MM.1S (cell line): ENCODE results near the gene CCR2.
A peak's percentile ranks its signal among the peaks of the same experiment; 100 is the strongest.

Experiments used
- DNase-seq: peaks from one replicate; pipeline ENCODE4 v3.0.0-alpha.2; 2015
- H2AFZ ChIP-seq: fragments of 300-600 bp; sonication (generic); 2 replicates; pipeline ENCODE4 v1.6.0; 2016; ENCODE audit warnings: antibody characterized with exemption, low read length
- H3F3A ChIP-seq: fragments of 300-600 bp; sonication (generic); 2 replicates; pipeline ENCODE4 v1.6.1; 2016; ENCODE audit warnings: mild to moderate bottlenecking, antibody characterized with exemption, low read length, moderate library complexity, mixed read lengths; ENCODE audit not compliant: insufficient read depth
- H3K27ac ChIP-seq: fragments of 300-600 bp; sonication (generic); 2 replicates; pipeline ENCODE4 v1.5.1; 2016; ENCODE audit warnings: mild to moderate bottlenecking, low read length
- H3K27me3 ChIP-seq: fragments of 300-600 bp; sonication (generic); replicated peaks from 2 replicates; pipeline ENCODE4 v1.6.0; 2016; ENCODE audit warnings: low read length; ENCODE audit not compliant: insufficient read depth
- H3K36me3 ChIP-seq: fragments of 300-600 bp; sonication (generic); replicated peaks from 2 replicates; pipeline ENCODE4 v1.6.1; 2016; ENCODE audit warnings: mild to moderate bottlenecking, low read length, mixed read lengths; ENCODE audit not compliant: insufficient read depth
- H3K4me1 ChIP-seq: fragments of 300-600 bp; sonication (generic); 2 replicates; pipeline ENCODE4 v1.6.1; 2016; ENCODE audit warnings: low read length, mixed read lengths
- H3K4me2 ChIP-seq: fragments of 300-600 bp; sonication (generic); 2 replicates; pipeline ENCODE4 v1.6.0; 2016; ENCODE audit warnings: low read depth, low read length
- H3K4me3 ChIP-seq: fragments of 300-600 bp; sonication (generic); 2 replicates; pipeline ENCODE4 v1.5.1; 2016; ENCODE audit warnings: low read length, mixed read lengths
- H3K79me2 ChIP-seq: fragments of 300-600 bp; sonication (generic); 2 replicates; pipeline ENCODE4 v1.6.1; 2016; ENCODE audit warnings: mixed run types, low read length, mixed read lengths
- H3K9ac ChIP-seq: fragments of 300-600 bp; sonication (generic); 2 replicates; pipeline ENCODE4 v1.6.1; 2016; ENCODE audit warnings: low read length, mixed read lengths
- H3K9me2 ChIP-seq: fragments of 300-600 bp; sonication (generic); replicated peaks from 2 replicates; pipeline ENCODE4 v1.6.1; 2016; ENCODE audit warnings: mild to moderate bottlenecking, low read length, mixed read lengths; ENCODE audit not compliant: insufficient read depth
- H3K9me3 ChIP-seq: fragments of 300-600 bp; sonication (generic); replicated peaks from 2 replicates; pipeline ENCODE4 v1.6.1; 2016; ENCODE audit warnings: mild to moderate bottlenecking, low read length, mixed read lengths; ENCODE audit not compliant: insufficient read depth
- H4K20me1 ChIP-seq: fragments of 300-600 bp; sonication (generic); 2 replicates; pipeline ENCODE4 v1.6.1; 2016; ENCODE audit warnings: mild to moderate bottlenecking, low read length, moderate library complexity, mixed read lengths; ENCODE audit not compliant: insufficient read depth
- CTCF ChIP-seq: fragments of 300-600 bp; sonication (generic); IDR thresholded peaks from 2 replicates; pipeline ENCODE4 v1.5.1; 2016; ENCODE audit warnings: antibody characterized with exemption, low read length, mixed read lengths
- EZH2 ChIP-seq: fragments of 300-600 bp; sonication (generic); optimal IDR thresholded peaks from 2 replicates; pipeline ENCODE3; 2017; ENCODE audit warnings: low read depth, mild to moderate bottlenecking, antibody characterized with exemption, low read length, mixed read lengths
- EZH2phosphoT487 ChIP-seq: fragments of 300-600 bp; sonication (generic); IDR thresholded peaks from 2 replicates; pipeline ENCODE4 v1.6.1; 2018; ENCODE audit warnings: antibody characterized with exemption, low read length

Gene CCR2

GRCh38 chr3:46354478-46354877, 567 bp downstream of the CCR2 start:
- Histone ChIP-seq H3K79me2 (peaks cover 17% of the 10 kb centered on the region; the same call in 1 of the 2 replicates), H3K4me3 (peak overlapping the region; percentile 46), H3K27ac (peak overlapping the region; percentile 56; the same call in 1 of the 2 replicates), H3K27me3 (no peaks in the 10 kb centered on the region), H3K4me2 (peak overlapping the region; percentile 71), H3K4me1 (peaks cover 65% of the 10 kb centered on the region), H3K9me3 (no peaks in the 10 kb centered on the region), H3K36me3 (no peaks in the 10 kb centered on the region), H4K20me1 (no peaks in the 10 kb centered on the region), H2AFZ (no peak overlapping the region), H3K9ac (peak overlapping the region; percentile 59), H3K9me2 (no peaks in the 10 kb centered on the region), H3F3A (peaks cover 30% of the 10 kb centered on the region)
- TF ChIP-seq CTCF (no peak), EZH2phosphoT487 (no peak), EZH2 (no peak)
- no peak for DNase-seq

- H3K27me3 ChIP-seq, result no peaks in the 10 kb centered on the region
- no peaks in the 10 kb centered on the region for H3K9me2 ChIP-seq
- peak overlapping the region; percentile 46 for H3K4me3 ChIP-seq
- DNase-seq, result no peak
- no peaks in the 10 kb centered on the region for H4K20me1 ChIP-seq
- no peaks in the 10 kb centered on the region for H3K36me3 ChIP-seq
- H3K4me1 ChIP-seq, result peaks cover 61% of the 10 kb centered on the region
- H3K4me2 ChIP-seq, result peak overlapping the region; percentile 71
- H3K27ac ChIP-seq, result no peak overlapping the region
- TF ChIP-seq EZH2phosphoT487 (no peak), EZH2 (no peak), CTCF (no peak)
- peak overlapping the region; percentile 59; the same call in 1 of the 2 replicates for H3K9ac ChIP-seq
- H3F3A ChIP-seq, result peaks cover 25% of the 10 kb centered on the region
- no peaks in the 10 kb centered on the region for H3K9me3 ChIP-seq
- H2AFZ ChIP-seq, result no peak overlapping the region
- peaks cover 17% of the 10 kb centered on the region; the same call in 1 of the 2 replicates for H3K79me2 ChIP-seq
Measured at GRCh38 chr3:46354984-46355383, 1.1 kb downstream of the CCR2 start.

- Histone ChIP-seq H3K9me3 (no peaks in the 10 kb centered on the region), H3K9me2 (no peaks in the 10 kb centered on the region), H4K20me1 (no peaks in the 10 kb centered on the region), H2AFZ (no peak overlapping the region), H3K9ac (no peak overlapping the region), H3K79me2 (peaks cover 17% of the 10 kb centered on the region; the same call in 1 of the 2 replicates), H3K27me3 (no peaks in the 10 kb centered on the region), H3K4me3 (no peak overlapping the region), H3K27ac (no peak overlapping the region), H3K4me2 (no peak overlapping the region), H3F3A (peaks cover 12% of the 10 kb centered on the region), H3K36me3 (no peaks in the 10 kb centered on the region), H3K4me1 (peaks cover 61% of the 10 kb centered on the region)
- TF ChIP-seq CTCF (no peak), EZH2 (no peak), EZH2phosphoT487 (no peak)
- DNase-seq, result no peak
Measured at GRCh38 chr3:46356276-46356675, 2.4 kb downstream of the CCR2 start.
